Trophoblast cell (in vitro differentiated cells and primary cell): ENCODE data around the gene ALK.

Source experiments
- DNase-seq, 2 donors: peaks; one replicate each; pipeline ENCODE4 v3.0.0-alpha.2; 2016
- H2AFZ ChIP-seq: 2 replicates; pipeline ENCODE4 v1.6.1; 2013; ENCODE audit warnings: low read length, moderate library complexity, mild to moderate bottlenecking; ENCODE audit not compliant: insufficient read depth, poor library complexity
- H2AK5ac ChIP-seq: 2 replicates; pipeline ENCODE4 v1.6.1; 2013; ENCODE audit warnings: mild to moderate bottlenecking, low read length
- H2BK120ac ChIP-seq: 2 replicates; pipeline ENCODE4 v1.6.1; 2013; ENCODE audit warnings: low read length, mild to moderate bottlenecking, moderate library complexity; ENCODE audit not compliant: insufficient read depth, poor library complexity
- H2BK12ac ChIP-seq: 2 replicates; pipeline ENCODE4 v1.6.1; 2013; ENCODE audit warnings: mild to moderate bottlenecking, low read length, moderate library complexity
- H2BK5ac ChIP-seq: 2 replicates; pipeline ENCODE4 v1.6.1; 2013; ENCODE audit warnings: low read length, low read depth, moderate library complexity, mild to moderate bottlenecking; ENCODE audit not compliant: poor library complexity
- H3K14ac ChIP-seq: 2 replicates; pipeline ENCODE4 v1.6.1; 2013; ENCODE audit warnings: mild to moderate bottlenecking, low read length
- H3K18ac ChIP-seq: 2 replicates; pipeline ENCODE4 v1.6.1; 2013; ENCODE audit warnings: mild to moderate bottlenecking, low read length
- H3K23ac ChIP-seq: 2 replicates; pipeline ENCODE4 v1.6.1; 2013; ENCODE audit warnings: low read length
- H3K27ac ChIP-seq: 2 replicates; pipeline ENCODE4 v1.5.1; 2013; ENCODE audit warnings: low read depth, mild to moderate bottlenecking, inconsistent platforms, low read length, moderate library complexity
- H3K27me3 ChIP-seq: 2 replicates; pipeline ENCODE4 v1.6.1; 2013; ENCODE audit warnings: inconsistent platforms, mild to moderate bottlenecking, low read length, moderate library complexity; ENCODE audit not compliant: insufficient read depth
- H3K36me3 ChIP-seq, 2 experiments: 1 replicate in 1 of 2; 2 replicates in 1 of 2; pipeline ENCODE4 v1.6.1; 2013; ENCODE audit warnings: low read length in 2 of 2, mild to moderate bottlenecking in 2 of 2, moderate library complexity in 1 of 2; ENCODE audit not compliant: insufficient read depth in 2 of 2, control insufficient read depth in 1 of 2
- H3K4ac ChIP-seq: 2 replicates; pipeline ENCODE4 v1.6.1; 2013; ENCODE audit warnings: low read depth, mild to moderate bottlenecking, low read length, moderate library complexity
- H3K4me1 ChIP-seq, 2 experiments: 1 replicate in 1 of 2; 2 replicates in 1 of 2; pipeline ENCODE4 v1.6.1; 2013; ENCODE audit warnings: low read length in 2 of 2, mild to moderate bottlenecking in 2 of 2, moderate library complexity in 1 of 2; ENCODE audit not compliant: insufficient read depth in 2 of 2, control insufficient read depth in 1 of 2
- H3K4me2 ChIP-seq: 2 replicates; pipeline ENCODE4 v1.6.1; 2013; ENCODE audit warnings: inconsistent platforms, mild to moderate bottlenecking, low read length, moderate library complexity
- H3K4me3 ChIP-seq: 2 replicates; pipeline ENCODE4 v1.5.1; 2013; ENCODE audit warnings: mild to moderate bottlenecking, low read depth, low read length, inconsistent platforms
- H3K79me1 ChIP-seq: one replicate; pipeline ENCODE4 v1.6.1; 2013; ENCODE audit warnings: low read length
- H3K79me2 ChIP-seq: 2 replicates; pipeline ENCODE4 v1.6.1; 2013; ENCODE audit warnings: low read length, mild to moderate bottlenecking; ENCODE audit not compliant: control insufficient read depth, insufficient read depth, poor library complexity
- H3K9ac ChIP-seq: 2 replicates; pipeline ENCODE4 v1.6.1; 2013; ENCODE audit warnings: mild to moderate bottlenecking, low read length
- H3K9me3 ChIP-seq: 2 replicates; pipeline ENCODE4 v1.6.1; 2013; ENCODE audit warnings: low read depth, mild to moderate bottlenecking, control low read depth, inconsistent platforms, low read length; ENCODE audit not compliant: insufficient read depth
- H4K12ac ChIP-seq: 2 replicates; pipeline ENCODE4 v1.6.1; 2013; ENCODE audit warnings: low read depth, mild to moderate bottlenecking, low read length, moderate library complexity
- H4K8ac ChIP-seq: 2 replicates; pipeline ENCODE4 v1.6.1; 2013; ENCODE audit warnings: low read depth, mild to moderate bottlenecking, low read length, moderate library complexity
- H4K91ac ChIP-seq: one replicate; pipeline ENCODE4 v1.6.1; 2013; ENCODE audit warnings: low read depth, mild to moderate bottlenecking, low read length, moderate library complexity
- WGBS: extraction: QIAGEN DNeasy Blood & Tissue Kit; methylation state at CpG from one replicate; pipeline ENCODE4 v1.1.7; 2013; ENCODE audit warnings: missing lambda C conversion rate; ENCODE audit not compliant: insufficient read length, insufficient coverage; ENCODE audit errors: extremely low coverage; 5-methylcytosine and 5-hydroxymethylcytosine counted together

Gene ALK

DNA sequence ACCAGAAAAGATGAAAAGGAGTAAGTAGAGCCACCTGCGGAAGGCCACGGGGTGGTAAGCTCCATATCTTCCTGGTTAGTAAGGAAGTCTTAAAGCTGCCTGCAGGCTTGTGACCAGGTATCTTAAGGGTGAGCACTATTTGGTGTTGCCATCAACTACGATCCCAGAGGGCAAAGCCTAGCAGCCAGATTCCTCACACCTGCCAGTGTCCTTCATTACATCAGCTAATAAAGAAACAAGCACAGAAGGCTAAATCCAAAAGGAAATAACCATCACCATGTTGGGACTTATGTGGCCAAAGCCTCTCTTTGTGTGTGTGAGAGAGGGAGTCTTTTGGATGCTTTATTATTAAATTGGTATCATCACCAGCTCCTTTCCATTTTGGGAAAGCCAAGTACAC is 123.5 kb downstream of the ALK start:
- H3K79me2 ChIP-seq, result no peaks in the 10 kb centered on the region

DNA sequence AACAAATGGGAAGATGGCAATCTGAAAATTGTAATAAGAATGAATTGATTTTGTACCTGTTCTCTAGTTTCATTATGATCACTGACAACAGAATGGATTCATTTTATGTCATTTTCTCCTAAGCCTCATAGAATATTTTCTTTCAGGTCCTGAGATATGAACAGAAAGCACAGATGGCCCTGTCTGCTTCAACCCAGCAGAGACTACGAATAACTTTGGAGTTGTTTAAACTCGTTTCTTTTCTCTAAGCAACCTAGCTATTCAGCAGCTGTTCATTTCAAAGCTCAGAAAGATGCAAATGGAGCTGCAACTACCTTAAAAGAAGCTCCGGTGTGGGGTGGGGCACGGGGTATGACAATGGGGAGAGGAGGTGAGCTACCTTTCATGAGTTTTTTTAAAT is 124.9 kb downstream of the ALK start:
- Histone ChIP-seq H2BK5ac (no peak overlapping the region), H2AK5ac (no peak overlapping the region), H3K36me3 (no peaks in the 10 kb centered on the region), H3K4me3 (no peak overlapping the region), H4K91ac (no peak overlapping the region), H4K8ac (no peak overlapping the region), H3K79me2 (no peaks in the 10 kb centered on the region), H2BK120ac (no peak overlapping the region), H3K27ac (no peak overlapping the region), H3K9me3 (no peaks in the 10 kb centered on the region), H4K12ac (no peak overlapping the region), H3K4me1 (no peaks in the 10 kb centered on the region), H3K9ac (no peak overlapping the region), H3K18ac (no peak overlapping the region), H3K4ac (no peak overlapping the region), H3K23ac (no peak overlapping the region), H3K14ac (no peak overlapping the region), H2BK12ac (no peak overlapping the region), H2AFZ (no peak overlapping the region), H3K79me1 (no peaks in the 10 kb centered on the region), H3K27me3 (no peaks in the 10 kb centered on the region), H3K4me2 (no peak overlapping the region)
- no CpG with 5 or more reads among the region's 4 CpGs for WGBS
- DNase-seq, result no peak

More for the DNA sequence above, 123.5 kb downstream of the ALK start:
- no CpG with 5 or more reads among the region's 3 CpGs for WGBS
- Histone ChIP-seq H3K4me1 (no peaks in the 10 kb centered on the region), H3K23ac (no peak overlapping the region), H3K4me3 (no peak overlapping the region), H3K79me1 (no peaks in the 10 kb centered on the region), H4K8ac (no peak overlapping the region), H2BK5ac (no peak overlapping the region), H3K14ac (no peak overlapping the region), H2BK12ac (no peak overlapping the region), H3K18ac (no peak overlapping the region), H3K9ac (no peak overlapping the region), H3K9me3 (no peaks in the 10 kb centered on the region), H2AFZ (no peak overlapping the region), H2BK120ac (no peak overlapping the region), H4K12ac (no peak overlapping the region), H2AK5ac (no peak overlapping the region), H3K27me3 (no peaks in the 10 kb centered on the region), H3K27ac (no peak overlapping the region), H3K36me3 (no peaks in the 10 kb centered on the region), H4K91ac (no peak overlapping the region), H3K4ac (no peak overlapping the region), H3K4me2 (no peak overlapping the region)
- DNase-seq, result no peak

DNA sequence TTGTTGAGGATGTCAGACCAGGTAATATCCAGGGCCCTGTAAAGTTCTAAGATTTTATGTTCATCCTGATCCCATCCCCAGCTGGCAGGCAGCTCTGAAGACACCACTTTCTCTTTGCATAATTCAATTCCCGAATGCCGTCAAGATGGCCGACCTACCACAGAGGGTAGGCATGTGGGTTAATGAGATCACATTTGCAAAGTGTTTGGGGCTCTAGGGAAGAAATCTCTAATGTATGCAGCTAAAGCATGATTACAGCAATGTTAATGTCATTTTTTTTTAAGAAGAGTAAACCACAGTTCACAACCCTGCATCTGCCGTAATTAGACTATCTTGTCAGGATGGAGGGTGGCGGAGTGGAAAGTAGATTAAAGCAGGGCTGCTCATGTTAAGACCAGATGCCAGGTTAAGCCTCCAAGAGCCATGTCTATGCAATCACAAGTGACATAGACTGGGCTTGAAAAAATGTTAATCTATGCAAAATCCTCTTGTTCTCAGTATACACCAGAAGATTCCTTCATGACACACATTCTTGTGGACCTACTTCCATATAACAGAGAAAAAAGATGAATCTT is 131.4 kb downstream of the ALK start:
- no peak overlapping the region for H3K18ac ChIP-seq
- no peak overlapping the region for H3K14ac ChIP-seq
- H3K4ac ChIP-seq, result no peak overlapping the region
- H2BK120ac ChIP-seq, result no peak overlapping the region
- no peak overlapping the region for H3K9ac ChIP-seq
- H4K12ac ChIP-seq, result no peak overlapping the region
- H4K8ac ChIP-seq, result no peak overlapping the region
- H2BK5ac ChIP-seq, result no peak overlapping the region
- no CpG with 5 or more reads among the region's 5 CpGs for WGBS
- no peak overlapping the region for H2AK5ac ChIP-seq
- H3K9me3 ChIP-seq, result no peaks in the 10 kb centered on the region
- H2BK12ac ChIP-seq, result no peak overlapping the region
- no peak overlapping the region for H3K23ac ChIP-seq
- H3K36me3 ChIP-seq, result no peaks in the 10 kb centered on the region
- H3K79me1 ChIP-seq, result no peaks in the 10 kb centered on the region
- no peak overlapping the region for H3K4me3 ChIP-seq
- no peak overlapping the region for H3K4me2 ChIP-seq
- H4K91ac ChIP-seq, result no peak overlapping the region
- no peaks in the 10 kb centered on the region for H3K4me1 ChIP-seq
- no peak overlapping the region for H2AFZ ChIP-seq
- H3K27ac ChIP-seq, result no peak overlapping the region
- no peaks in the 10 kb centered on the region for H3K79me2 ChIP-seq
- H3K27me3 ChIP-seq, result no peaks in the 10 kb centered on the region
- no peak for DNase-seq

DNA sequence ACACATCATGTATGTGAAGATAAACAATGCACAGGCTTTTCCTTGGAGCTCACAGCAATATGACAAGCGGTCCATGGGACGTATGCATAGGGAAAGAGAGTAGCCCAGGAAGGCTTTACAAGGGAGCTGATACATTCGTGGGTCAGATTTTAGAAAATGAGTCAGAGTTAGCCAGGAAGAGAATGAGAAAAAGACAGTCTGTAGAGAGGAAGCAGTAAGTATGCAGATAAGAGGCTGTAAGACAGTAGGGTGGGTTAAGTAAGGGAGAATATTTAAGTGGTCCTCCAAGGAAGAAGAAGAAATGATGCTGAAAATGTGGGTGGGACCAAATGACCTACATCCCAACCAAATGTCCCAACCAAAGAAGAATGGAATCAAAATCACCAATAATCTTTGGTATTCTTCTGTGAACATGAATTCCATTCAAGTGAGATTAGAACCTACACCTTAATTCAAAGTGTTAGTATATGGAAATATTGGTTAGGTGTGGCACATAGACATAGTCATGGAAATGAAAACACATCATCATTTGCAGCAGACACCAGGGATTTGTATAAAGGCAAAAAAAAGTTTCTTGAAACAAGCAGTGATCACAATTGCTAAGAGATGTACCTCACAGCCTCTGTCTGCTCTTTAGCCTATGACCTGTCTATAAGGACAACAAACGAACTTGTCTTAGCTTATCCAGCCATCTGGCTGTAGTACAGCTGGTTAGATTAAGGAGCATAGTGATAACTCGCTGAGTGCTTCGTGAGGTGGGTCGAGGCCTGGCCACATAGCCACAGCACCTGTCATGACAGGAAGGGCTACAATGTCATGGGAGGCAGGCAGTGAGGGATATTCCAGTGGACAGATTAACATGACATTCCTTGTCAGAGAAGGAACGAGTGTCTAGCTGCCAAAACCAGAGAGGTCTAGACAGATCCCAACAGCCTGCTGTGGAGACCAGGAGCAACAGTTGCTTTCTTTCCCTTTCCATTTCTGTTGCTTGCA is 133.6 kb downstream of the ALK start:
- no peaks in the 10 kb centered on the region for H3K27me3 ChIP-seq
- no peak overlapping the region for H2AFZ ChIP-seq
- WGBS, result no CpG with 5 or more reads among the region's 8 CpGs
- no peak overlapping the region for H3K4me2 ChIP-seq
- H2BK120ac ChIP-seq, result no peak overlapping the region
- no peaks in the 10 kb centered on the region for H3K79me1 ChIP-seq
- H2BK12ac ChIP-seq, result no peak overlapping the region
- H3K18ac ChIP-seq, result no peak overlapping the region
- H3K27ac ChIP-seq, result no peak overlapping the region
- H3K14ac ChIP-seq, result no peak overlapping the region
- H3K4me1 ChIP-seq, result no peaks in the 10 kb centered on the region
- no peak overlapping the region for H3K23ac ChIP-seq
- no peak overlapping the region for H3K4me3 ChIP-seq
- H4K12ac ChIP-seq, result no peak overlapping the region
- no peak overlapping the region for H3K9ac ChIP-seq
- H3K79me2 ChIP-seq, result no peaks in the 10 kb centered on the region
- no peak overlapping the region for H2BK5ac ChIP-seq
- H2AK5ac ChIP-seq, result no peak overlapping the region
- no peak overlapping the region for H3K4ac ChIP-seq
- no peaks in the 10 kb centered on the region for H3K9me3 ChIP-seq
- H3K36me3 ChIP-seq, result no peaks in the 10 kb centered on the region
- H4K8ac ChIP-seq, result no peak overlapping the region
- no peak overlapping the region for H4K91ac ChIP-seq
- DNase-seq, result no peak
